GM12874 (cell line): ENCODE measurements around the gene OR2M4.

Experiments used
- CTCF ChIP-seq: IDR thresholded peaks from 2 replicates; pipeline ENCODE4 v1.5.1; 2011; ENCODE audit warnings: low read depth, mild to moderate bottlenecking, control low read depth, low read length, moderate library complexity; ENCODE audit not compliant: insufficient read depth

OR2M4 gene

GRCh38 chr1:248231117-248231516, at the start of gene OR2M4:
TSS of gene OR2M4 (plus strand) at chr1:248231417. CDS start at chr1:248238929, 7,512 bp downstream.
- no peak for TF ChIP-seq CTCF

GRCh38 chr1:248183996-248184395, 47.2 kb upstream of the OR2M4 start:
- TF ChIP-seq CTCF: no peak

GRCh38 chr1:248187363-248187762, 43.9 kb upstream of the OR2M4 start:
- TF ChIP-seq CTCF: no peak

GRCh38 chr1:248189026-248189425, 42.2 kb upstream of the OR2M4 start:
- TF ChIP-seq CTCF: no peak

GRCh38 chr1:248194117-248194516, 37.1 kb upstream of the OR2M4 start:
- TF ChIP-seq CTCF: no peak

GRCh38 chr1:248196965-248197364, 34.3 kb upstream of the OR2M4 start, which contains the start of gene OR2M3:
TSS of gene OR2M3 (plus strand) at chr1:248197265. CDS start at chr1:248203068, 5,803 bp downstream.
- TF ChIP-seq CTCF: no peak

GRCh38 chr1:248215880-248216279, 15.3 kb upstream of the OR2M4 start:
- TF ChIP-seq CTCF: no peak

GRCh38 chr1:248225537-248225936, 5.7 kb upstream of the OR2M4 start:
- TF ChIP-seq CTCF: no peak
